H9 (cell line): Measurements from ENCODE around the gene DPYSL5. TPM values are rescaled to one million over a fixed set of nuclear protein-coding genes. Genes with fewer than 3 reads are reported as not detected.

Experiments
- DNase-seq: peaks from one replicate; pipeline ENCODE4 v3.0.0-alpha.2; 2017
- H2AFZ ChIP-seq: one replicate; pipeline ENCODE4 v1.6.1; 2013; ENCODE audit warnings: mild to moderate bottlenecking, low read length, control low read depth, moderate library complexity
- H2AK5ac ChIP-seq: 2 replicates; pipeline ENCODE4 v1.6.1; 2013; ENCODE audit warnings: low read length, control low read depth, mixed read lengths; ENCODE audit not compliant: insufficient read length
- H2BK120ac ChIP-seq: one replicate; pipeline ENCODE4 v1.6.1; 2013; ENCODE audit warnings: low read depth, mild to moderate bottlenecking, low read length, control low read depth, inconsistent platforms; ENCODE audit not compliant: poor library complexity, severe bottlenecking
- H2BK12ac ChIP-seq: 2 replicates; pipeline ENCODE4 v1.6.1; 2013; ENCODE audit warnings: low read length, control low read depth, mixed read lengths, low read depth; ENCODE audit not compliant: insufficient read length
- H2BK15ac ChIP-seq: 2 replicates; pipeline ENCODE4 v1.6.1; 2013; ENCODE audit warnings: low read depth, low read length, control low read depth
- H2BK20ac ChIP-seq: one replicate; pipeline ENCODE4 v1.6.1; 2013; ENCODE audit warnings: low read depth, mild to moderate bottlenecking, low read length, control low read depth, inconsistent platforms; ENCODE audit not compliant: poor library complexity, severe bottlenecking
- H2BK5ac ChIP-seq: 2 replicates; pipeline ENCODE4 v1.6.1; 2013; ENCODE audit warnings: low read length, control low read depth, mixed read lengths; ENCODE audit not compliant: insufficient read length
- H3K14ac ChIP-seq: 2 replicates; pipeline ENCODE4 v1.6.1; 2013; ENCODE audit warnings: low read length, control low read depth; ENCODE audit not compliant: insufficient read depth
- H3K18ac ChIP-seq: 2 replicates; pipeline ENCODE4 v1.6.1; 2013; ENCODE audit warnings: low read depth, mild to moderate bottlenecking, mixed read lengths, low read length, control low read depth; ENCODE audit not compliant: insufficient read length
- H3K23ac ChIP-seq: 2 replicates; pipeline ENCODE4 v1.6.1; 2013; ENCODE audit warnings: low read length, control low read depth, mixed read lengths, low read depth; ENCODE audit not compliant: insufficient read length
- H3K23me2 ChIP-seq: 2 replicates; pipeline ENCODE4 v1.6.1; 2013; ENCODE audit warnings: low read depth, mild to moderate bottlenecking, mixed read lengths, low read length, control low read depth; ENCODE audit not compliant: insufficient read length, poor library complexity, severe bottlenecking
- H3K27ac ChIP-seq: 2 replicates; pipeline ENCODE4 v1.5.1; 2013; ENCODE audit warnings: low read length, control low read depth, mixed read lengths, low read depth; ENCODE audit not compliant: insufficient read length
- H3K27me3 ChIP-seq: 2 replicates; pipeline ENCODE4 v1.6.1; 2013; ENCODE audit warnings: low read length, control low read depth, inconsistent platforms; ENCODE audit not compliant: insufficient read depth
- H3K4ac ChIP-seq: 2 replicates; pipeline ENCODE4 v1.6.1; 2013; ENCODE audit warnings: low read depth, mild to moderate bottlenecking, control low read depth, inconsistent platforms, low read length, moderate library complexity
- H3K4me1 ChIP-seq: 2 replicates; pipeline ENCODE4 v1.6.1; 2013; ENCODE audit warnings: low read length, control low read depth, inconsistent platforms; ENCODE audit not compliant: insufficient read depth
- H3K4me2 ChIP-seq: 2 replicates; pipeline ENCODE4 v1.6.1; 2013; ENCODE audit warnings: low read length, control low read depth, mixed read lengths; ENCODE audit not compliant: insufficient read length, insufficient read depth
- H3K56ac ChIP-seq: 2 replicates; pipeline ENCODE4 v1.6.1; 2013; ENCODE audit warnings: low read depth, mild to moderate bottlenecking, mixed read lengths, low read length, control low read depth; ENCODE audit not compliant: insufficient read length
- H3K79me1 ChIP-seq: 2 replicates; pipeline ENCODE4 v1.6.1; 2013; ENCODE audit warnings: low read depth, mild to moderate bottlenecking, moderate library complexity, low read length, control low read depth, inconsistent platforms; ENCODE audit not compliant: insufficient read depth, poor library complexity, severe bottlenecking
- H3K79me2 ChIP-seq: 2 replicates; pipeline ENCODE4 v1.6.1; 2013; ENCODE audit warnings: low read length, control low read depth, inconsistent platforms; ENCODE audit not compliant: insufficient read depth
- H3K9ac ChIP-seq: 2 replicates; pipeline ENCODE4 v1.6.1; 2013; ENCODE audit warnings: low read length, control low read depth, mixed read lengths; ENCODE audit not compliant: insufficient read length; ENCODE audit errors: extremely low read depth
- H3K9me3 ChIP-seq: one replicate; pipeline ENCODE4 v1.6.1; 2013; ENCODE audit warnings: low read depth, low read length, inconsistent platforms; ENCODE audit not compliant: control insufficient read depth
- H3T11ph ChIP-seq: one replicate; pipeline ENCODE4 v1.6.1; 2013; ENCODE audit warnings: mild to moderate bottlenecking, low read length, control low read depth, inconsistent platforms
- H4K20me1 ChIP-seq: one replicate; pipeline ENCODE4 v1.6.1; 2013; ENCODE audit not compliant: control insufficient read depth, insufficient read length, insufficient read depth
- H4K5ac ChIP-seq: 2 replicates; pipeline ENCODE4 v1.6.1; 2013; ENCODE audit warnings: low read depth, mild to moderate bottlenecking, mixed read lengths, low read length, control low read depth; ENCODE audit not compliant: insufficient read length
- H4K8ac ChIP-seq: replicated peaks from 2 replicates; pipeline ENCODE4 v1.6.1; 2013; ENCODE audit warnings: low read length, control low read depth, mixed read lengths, low read depth; ENCODE audit not compliant: insufficient read length
- H4K91ac ChIP-seq: 2 replicates; pipeline ENCODE4 v1.6.1; 2013; ENCODE audit warnings: low read depth, mild to moderate bottlenecking, moderate library complexity, mixed read lengths, low read length, control low read depth; ENCODE audit not compliant: insufficient read length
- H3K27ac Mint-ChIP-seq, 3 experiments: 2 replicates in 2 of 3; 3 replicates in 1 of 3; pipeline ENCODE4 v1.8.0; 2020 to 2021; ENCODE audit warnings: mixed read lengths in 3 of 3, mild to moderate bottlenecking in 1 of 3, moderate library complexity in 1 of 3
- H3K27me3 Mint-ChIP-seq: 2 replicates; pipeline ENCODE4 v1.8.0; 2021; ENCODE audit warnings: low read depth, mild to moderate bottlenecking, moderate library complexity, mixed read lengths
- H3K36me3 Mint-ChIP-seq, 3 experiments: 2 replicates in 2 of 3; 3 replicates in 1 of 3; pipeline ENCODE4 v1.8.0; 2020 to 2021; ENCODE audit warnings: low read depth in 3 of 3, mixed read lengths in 3 of 3; ENCODE audit not compliant: insufficient read depth in 1 of 3
- H3K4me1 Mint-ChIP-seq, 2 experiments: 2 replicates each; pipeline ENCODE4 v1.8.0; 2020; ENCODE audit warnings: mixed read lengths in 2 of 2
- H3K4me3 Mint-ChIP-seq, 2 experiments: 2 replicates in 1 of 2; 3 replicates in 1 of 2; pipeline ENCODE4 v1.8.0; 2020 to 2021; ENCODE audit warnings: mild to moderate bottlenecking in 2 of 2, mixed read lengths in 2 of 2, moderate library complexity in 1 of 2
- H3K9me3 Mint-ChIP-seq, 2 experiments: 2 replicates in 1 of 2; 3 replicates in 1 of 2; pipeline ENCODE4 v1.8.0; 2020; ENCODE audit warnings: mild to moderate bottlenecking in 2 of 2, mixed read lengths in 2 of 2, moderate library complexity in 1 of 2
- CTCF ChIP-seq: fragments of 200-600 bp; sonication (generic); conservative IDR thresholded peaks from 3 replicates; pipeline ENCODE4 v1.8.0; 2021; ENCODE audit warnings: antibody characterized with exemption, mild to moderate bottlenecking
- WGBS: extraction: QIAGEN DNeasy Blood & Tissue Kit; methylation state at CpG from one replicate; pipeline ENCODE4 v1.1.7; 2013; ENCODE audit warnings: missing lambda C conversion rate, low lambda C conversion rate, mixed read lengths; ENCODE audit not compliant: insufficient read length; ENCODE audit errors: extremely low coverage; 5-methylcytosine and 5-hydroxymethylcytosine counted together
- total RNA-seq: library from RNA; stranded (reverse); gene quantifications from 2 replicates; pipeline ENCODE4 v1.2.1, GENCODE V29; 2021

Gene DPYSL5
- total RNA-seq, 1 experiment from 2014 or later, result 6.4 TPM

- no peaks in the 10 kb centered on the region for H3K79me2 ChIP-seq
- no CpG with 5 or more reads among the region's 2 CpGs for WGBS
- H2BK15ac ChIP-seq, result no peak overlapping the region
- no peak overlapping the region for H3K18ac ChIP-seq
- no peaks in the 10 kb centered on the region for H4K20me1 ChIP-seq
- Mint-ChIP-seq H3K27me3 (peaks cover 76% of the 10 kb centered on the region), H3K9me3 (no peaks in the 10 kb centered on the region), H3K36me3 (no peaks in the 10 kb centered on the region), H3K27ac (no peak overlapping the region), H3K4me1 (no peaks in the 10 kb centered on the region), H3K4me3 (no peak overlapping the region)
- no peak overlapping the region for H3K14ac ChIP-seq
- H3K4me2 ChIP-seq, result no peak overlapping the region
- H3K27ac ChIP-seq, result no peak overlapping the region
- H3T11ph ChIP-seq, result no peak overlapping the region
- no peak overlapping the region for H2AK5ac ChIP-seq
- H2BK5ac ChIP-seq, result no peak overlapping the region
- H4K91ac ChIP-seq, result no peak overlapping the region
- H3K9me3 ChIP-seq, result no peaks in the 10 kb centered on the region
- H3K79me1 ChIP-seq, result no peaks in the 10 kb centered on the region
- H3K23me2 ChIP-seq, result no peaks in the 10 kb centered on the region
- no peak overlapping the region for H2AFZ ChIP-seq
- H3K4me1 ChIP-seq, result no peaks in the 10 kb centered on the region
- no peak for TF ChIP-seq CTCF
- no peak overlapping the region for H3K56ac ChIP-seq
- H4K5ac ChIP-seq, result no peak overlapping the region
- H4K8ac ChIP-seq, result no peak overlapping the region
- H3K23ac ChIP-seq, result no peak overlapping the region
- H3K27me3 ChIP-seq, result no peaks in the 10 kb centered on the region; the same call in 1 of the 2 replicates
- no peak overlapping the region for H3K9ac ChIP-seq
- no peak overlapping the region for H2BK12ac ChIP-seq
- no peak overlapping the region for H2BK20ac ChIP-seq
- no peak overlapping the region for H2BK120ac ChIP-seq
- no peak overlapping the region for H3K4ac ChIP-seq
- no peak for DNase-seq
Measured at GRCh38 chr2:26874514-26874913, 26.6 kb downstream of the DPYSL5 start.
